ENCODE results near the gene REXO1. TPM values are rescaled to one million over a fixed set of nuclear protein-coding genes. Genes with fewer than 3 reads are reported as not detected.

REXO1 gene
- total RNA-seq, 1 donor from 2014 or later = 22.2 TPM

GRCh38 chr19:1789261-1790041 is 58.8 kb downstream of the REXO1 start:
- H3K4me1 Mint-ChIP-seq (ENCODE audit: low read depth) = no peaks in the 10 kb centered on the region
- no peak for TF ChIP-seq CTCF (IDR thresholded peaks at IDR 0.05)
- no peaks in the 10 kb centered on the region for H3K36me3 Mint-ChIP-seq (ENCODE audit: low read depth)
- H3K27me3 Mint-ChIP-seq (ENCODE audit: low read depth) = peaks cover 14% of the 10 kb centered on the region
- peak; percentile 75 for DNase-seq (ENCODE audit: low spot score)
- no peaks in the 10 kb centered on the region for H3K9me3 Mint-ChIP-seq (ENCODE audit: low read depth)
- H3K4me3 Mint-ChIP-seq (ENCODE audit: unreplicated experiment) = no peak overlapping the region
- H3K27ac Mint-ChIP-seq (ENCODE audit: unreplicated experiment) = no peak overlapping the region

GRCh38 chr19:1787116-1787515 is 61.2 kb downstream of the REXO1 start:
- no peak overlapping the region for H3K27ac Mint-ChIP-seq (ENCODE audit: unreplicated experiment)
- H3K4me1 Mint-ChIP-seq (ENCODE audit: low read depth) = no peaks in the 10 kb centered on the region
- no peak for TF ChIP-seq CTCF (IDR thresholded peaks at IDR 0.05)
- H3K36me3 Mint-ChIP-seq (ENCODE audit: low read depth) = no peaks in the 10 kb centered on the region
- no peak overlapping the region for H3K4me3 Mint-ChIP-seq (ENCODE audit: unreplicated experiment)
- H3K9me3 Mint-ChIP-seq (ENCODE audit: low read depth) = no peaks in the 10 kb centered on the region
- DNase-seq (ENCODE audit: low spot score) = no peak
- peaks cover 25% of the 10 kb centered on the region for H3K27me3 Mint-ChIP-seq (ENCODE audit: low read depth)

DNA sequence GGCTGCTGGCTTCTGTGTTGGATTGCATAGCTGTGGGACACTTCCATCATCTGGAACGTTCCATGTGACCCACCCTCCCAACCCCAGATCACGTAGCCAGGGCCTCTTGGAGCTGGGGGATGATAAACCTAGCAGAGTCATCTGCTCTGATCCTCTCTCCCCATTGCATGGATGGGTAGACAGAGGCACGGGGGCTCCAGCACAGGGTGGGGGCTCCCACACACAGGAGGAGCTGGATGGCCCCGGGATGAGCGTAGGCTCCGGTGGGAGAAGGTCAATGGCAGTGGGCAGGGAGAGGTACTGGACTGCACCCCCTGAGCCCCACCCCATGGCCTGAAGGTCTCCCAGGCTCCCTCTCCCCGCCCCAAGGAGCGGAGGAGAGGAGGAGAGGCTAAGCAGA is 61.6 kb downstream of the REXO1 start:
- Mint-ChIP-seq H3K36me3 (ENCODE audit: low read depth) (no peaks in the 10 kb centered on the region), H3K4me1 (ENCODE audit: low read depth) (no peaks in the 10 kb centered on the region), H3K27me3 (ENCODE audit: low read depth) (peaks cover 25% of the 10 kb centered on the region), H3K4me3 (ENCODE audit: unreplicated experiment) (no peak overlapping the region), H3K27ac (ENCODE audit: unreplicated experiment) (no peak overlapping the region), H3K9me3 (ENCODE audit: low read depth) (no peaks in the 10 kb centered on the region)
- DNase-seq (ENCODE audit: low spot score) = no peak
- no peak for TF ChIP-seq CTCF (IDR thresholded peaks at IDR 0.05)

- Mint-ChIP-seq H3K9me3 (ENCODE audit: low read depth) (no peaks in the 10 kb centered on the region), H3K4me3 (ENCODE audit: unreplicated experiment) (no peak overlapping the region), H3K27me3 (ENCODE audit: low read depth) (peaks cover 30% of the 10 kb centered on the region), H3K36me3 (ENCODE audit: low read depth) (peaks cover 1% of the 10 kb centered on the region), H3K4me1 (ENCODE audit: low read depth) (no peaks in the 10 kb centered on the region), H3K27ac (ENCODE audit: unreplicated experiment) (no peak overlapping the region)
- no peak for TF ChIP-seq CTCF (IDR thresholded peaks at IDR 0.05)
- no peak for DNase-seq (ENCODE audit: low spot score)
Observed at GRCh38 chr19:1785310-1785709, 63.0 kb downstream of the REXO1 start.

- peaks cover 3% of the 10 kb centered on the region for H3K36me3 Mint-ChIP-seq (ENCODE audit: low read depth)
- no peak overlapping the region for H3K27ac Mint-ChIP-seq (ENCODE audit: unreplicated experiment)
- H3K9me3 Mint-ChIP-seq (ENCODE audit: low read depth) = no peaks in the 10 kb centered on the region
- H3K4me3 Mint-ChIP-seq (ENCODE audit: unreplicated experiment) = no peak overlapping the region
- H3K27me3 Mint-ChIP-seq (ENCODE audit: low read depth) = peaks cover 39% of the 10 kb centered on the region
- peaks cover 5% of the 10 kb centered on the region for H3K4me1 Mint-ChIP-seq (ENCODE audit: low read depth)
- no peak for DNase-seq (ENCODE audit: low spot score)
- no peak for TF ChIP-seq CTCF (IDR thresholded peaks at IDR 0.05)
Observed at GRCh38 chr19:1783874-1784273, 64.4 kb downstream of the REXO1 start.

All from chondrocyte (in vitro differentiated cells).